Large intestine (tissue), 3 donors: ENCODE measurements around the gene ATXN10. TPM values are rescaled to one million over a fixed set of nuclear protein-coding genes. Genes with fewer than 3 reads are reported as not detected.

Source experiments
- DNase-seq, 2 donors: peaks; one replicate each; pipeline versions ENCODE4 v3.0.0 to v3.0.0-alpha.2; 2013
- H3K27ac ChIP-seq: one replicate; pipeline ENCODE4 v1.5.1; 2013; ENCODE audit warnings: low read length
- H3K27me3 ChIP-seq: 2 replicates; pipeline ENCODE4 v1.6.1; 2013; ENCODE audit warnings: low read length; ENCODE audit not compliant: control insufficient read depth, insufficient read depth
- H3K36me3 ChIP-seq: 2 replicates; pipeline ENCODE4 v1.6.1; 2013; ENCODE audit warnings: low read length; ENCODE audit not compliant: control insufficient read depth, insufficient read depth
- H3K4me1 ChIP-seq: one replicate; pipeline ENCODE4 v1.6.1; 2013; ENCODE audit warnings: low read length; ENCODE audit not compliant: control insufficient read depth, insufficient read depth
- H3K4me3 ChIP-seq: one replicate; pipeline ENCODE4 v1.5.1; 2013; ENCODE audit warnings: low read length
- H3K9me3 ChIP-seq: one replicate; pipeline ENCODE4 v1.6.1; 2013; ENCODE audit warnings: mild to moderate bottlenecking, low read depth, low read length, moderate library complexity; ENCODE audit not compliant: control insufficient read depth
- WGBS: methylation state at CpG from one replicate; pipeline ENCODE4 v1.1.5; 2013; ENCODE audit warnings: low lambda C conversion rate; ENCODE audit not compliant: insufficient coverage; 5-methylcytosine and 5-hydroxymethylcytosine counted together
- polyA plus RNA-seq: library from polyadenylated mRNA; unstranded; fragments of 120-200 nt; gene quantifications from one replicate; pipeline ENCODE4 v1.2.1, GENCODE V29; 2013

The ATXN10 gene
- polyA plus RNA-seq, 1 donor = 90.6 TPM

GRCh38 chr22:45631140-45631840 lies 40.3 kb upstream of the ATXN10 start:
- Histone ChIP-seq H3K27me3 (peaks cover 58% of the 10 kb centered on the region), H3K4me3 (no peak overlapping the region), H3K27ac (no peak overlapping the region), H3K36me3 (no peaks in the 10 kb centered on the region), H3K9me3 (no peaks in the 10 kb centered on the region), H3K4me1 (peaks cover 3% of the 10 kb centered on the region)
- DNase-seq = no peak
- 40% methylated on average over 2 of the region's 12 CpGs for WGBS

- H3K27me3 ChIP-seq = peaks cover 59% of the 10 kb centered on the region
- H3K36me3 ChIP-seq = no peaks in the 10 kb centered on the region
- DNase-seq = no peak
- no peak overlapping the region for H3K4me3 ChIP-seq
- no CpG with 5 or more reads among the region's 7 CpGs for WGBS
- H3K4me1 ChIP-seq = peaks cover 3% of the 10 kb centered on the region
- no peak overlapping the region for H3K27ac ChIP-seq
- no peaks in the 10 kb centered on the region for H3K9me3 ChIP-seq
Observed at GRCh38 chr22:45631841-45632238, 39.8 kb upstream of the ATXN10 start.

GRCh38 chr22:45632791-45633515 lies 38.7 kb upstream of the ATXN10 start:
- Histone ChIP-seq H3K27ac (no peak overlapping the region), H3K36me3 (no peaks in the 10 kb centered on the region), H3K4me3 (no peak overlapping the region), H3K9me3 (no peaks in the 10 kb centered on the region), H3K4me1 (peaks cover 3% of the 10 kb centered on the region), H3K27me3 (peaks cover 59% of the 10 kb centered on the region)
- WGBS = no CpG with 5 or more reads among the region's 15 CpGs
- no peak for DNase-seq

GRCh38 chr22:45636683-45637082 lies 35.0 kb upstream of the ATXN10 start:
- no peak for DNase-seq
- H3K27me3 ChIP-seq = peaks cover 56% of the 10 kb centered on the region
- H3K4me3 ChIP-seq = no peak overlapping the region
- no peaks in the 10 kb centered on the region for H3K36me3 ChIP-seq
- H3K9me3 ChIP-seq = no peaks in the 10 kb centered on the region
- peaks cover 7% of the 10 kb centered on the region for H3K4me1 ChIP-seq
- no peak overlapping the region for H3K27ac ChIP-seq
- WGBS = 33% methylated on average over 1 of the region's 7 CpGs

- Histone ChIP-seq H3K9me3 (no peaks in the 10 kb centered on the region), H3K4me3 (no peak overlapping the region), H3K27ac (no peak overlapping the region), H3K36me3 (no peaks in the 10 kb centered on the region), H3K4me1 (peaks cover 7% of the 10 kb centered on the region), H3K27me3 (peaks cover 51% of the 10 kb centered on the region)
- 70% methylated on average over 3 of the region's 3 CpGs for WGBS
- no peak for DNase-seq
Observed at GRCh38 chr22:45638197-45638596, 33.4 kb upstream of the ATXN10 start.

- peak; percentile 57 to 81 for DNase-seq
- H3K36me3 ChIP-seq = no peaks in the 10 kb centered on the region
- no peaks in the 10 kb centered on the region for H3K9me3 ChIP-seq
- H3K4me3 ChIP-seq = no peak overlapping the region
- H3K4me1 ChIP-seq = peaks cover 7% of the 10 kb centered on the region
- no CpG with 5 or more reads among the region's 21 CpGs for WGBS
- peaks cover 48% of the 10 kb centered on the region for H3K27me3 ChIP-seq
- H3K27ac ChIP-seq = no peak overlapping the region
Observed at GRCh38 chr22:45638834-45639746, 32.5 kb upstream of the ATXN10 start.

GRCh38 chr22:45639747-45640102 lies 31.9 kb upstream of the ATXN10 start:
- Histone ChIP-seq H3K9me3 (no peaks in the 10 kb centered on the region), H3K4me1 (peaks cover 7% of the 10 kb centered on the region), H3K4me3 (no peak overlapping the region), H3K27me3 (peaks cover 50% of the 10 kb centered on the region), H3K27ac (no peak overlapping the region), H3K36me3 (no peaks in the 10 kb centered on the region)
- DNase-seq = no peak
- no CpG with 5 or more reads among the region's 7 CpGs for WGBS

GRCh38 chr22:45640291-45640940 lies 31.2 kb upstream of the ATXN10 start:
- Histone ChIP-seq H3K4me1 (peaks cover 9% of the 10 kb centered on the region), H3K27ac (no peak overlapping the region), H3K9me3 (no peaks in the 10 kb centered on the region), H3K36me3 (no peaks in the 10 kb centered on the region), H3K27me3 (peaks cover 54% of the 10 kb centered on the region), H3K4me3 (no peak overlapping the region)
- WGBS = no CpG with 5 or more reads among the region's 7 CpGs
- no peak for DNase-seq

GRCh38 chr22:45640941-45641621 lies 30.6 kb upstream of the ATXN10 start:
- Histone ChIP-seq H3K27ac (no peak overlapping the region), H3K9me3 (no peaks in the 10 kb centered on the region), H3K27me3 (peaks cover 54% of the 10 kb centered on the region), H3K36me3 (no peaks in the 10 kb centered on the region), H3K4me3 (no peak overlapping the region), H3K4me1 (peaks cover 10% of the 10 kb centered on the region)
- DNase-seq = no peak
- no CpG with 5 or more reads among the region's 24 CpGs for WGBS
